Measurements from ENCODE around the gene CREB5.

GRCh38 chr7:28423112-28423511 lies 10.8 kb downstream of the CREB5 start:
- TF ChIP-seq CTCF (IDR thresholded peaks at IDR 0.05; ENCODE audit: extremely low read depth in 1 of 2, insufficient read depth in 1 of 2, low read depth in 1 of 2, low read length in 2 of 2) (no peak), EZH2 (IDR thresholded peaks at IDR 0.05; ENCODE audit: borderline replicate concordance, low read depth, low read length, severe bottlenecking) (no peak), POLR2AphosphoS5 (IDR thresholded peaks at IDR 0.05; ENCODE audit: insufficient read depth, low read depth, low read length) (no peak), GATA2 (IDR thresholded peaks at IDR 0.05; ENCODE audit: insufficient read depth, insufficient read length, low read depth, low read length) (no peak)

Measured in endothelial cell of umbilical vein (primary cell).